GM23338 (cell line): ENCODE measurements around the gene SAMD11. TPM values are rescaled to one million over a fixed set of nuclear protein-coding genes. Genes with fewer than 3 reads are reported as not detected.

Source experiments
- ATAC-seq: fragments of 200-7000 bp; cut with Tn5 transposase; 3 replicates; pipeline ENCODE4 v1.9.1; 2020
- DNase-seq: peaks from one replicate; pipeline ENCODE4 v3.0.0-alpha.2; 2015; ENCODE audit warnings: low spot score
- H2AFZ ChIP-seq: fragments of 200-600 bp; sonication (generic); 2 replicates; pipeline ENCODE4 v1.8.0; 2016; ENCODE audit warnings: antibody characterized with exemption, mild to moderate bottlenecking, moderate library complexity
- H3F3A ChIP-seq: fragments of 200-600 bp; sonication (generic); replicated peaks from 2 replicates; pipeline ENCODE4 v1.8.0; 2017; ENCODE audit warnings: antibody characterized with exemption, mixed run types, low read depth
- H3K27ac ChIP-seq: fragments of 200-600 bp; sonication (generic); 2 replicates; pipeline ENCODE4 v1.6.1; 2016; ENCODE audit warnings: low read depth
- H3K27me3 ChIP-seq: fragments of 200-600 bp; sonication (generic); 2 replicates; pipeline ENCODE4 v1.8.0; 2016; ENCODE audit warnings: mild to moderate bottlenecking, mixed run types, moderate library complexity; ENCODE audit not compliant: insufficient read depth
- H3K36me3 ChIP-seq: fragments of 200-600 bp; sonication (generic); 2 replicates; pipeline ENCODE4 v1.8.0; 2016; ENCODE audit warnings: mild to moderate bottlenecking; ENCODE audit not compliant: insufficient read depth
- H3K4me1 ChIP-seq: fragments of 200-600 bp; sonication (generic); 2 replicates; pipeline ENCODE4 v1.8.0; 2016; ENCODE audit warnings: mild to moderate bottlenecking, moderate library complexity; ENCODE audit not compliant: insufficient read depth
- H3K4me2 ChIP-seq: fragments of 200-600 bp; sonication (generic); 2 replicates; pipeline ENCODE4 v1.7.1; 2017; ENCODE audit warnings: mixed run types
- H3K4me3 ChIP-seq: fragments of 200-600 bp; sonication (generic); 2 replicates; pipeline ENCODE4 v1.6.1; 2016; ENCODE audit warnings: mixed run types
- H3K79me2 ChIP-seq: fragments of 200-600 bp; sonication (generic); replicated peaks from 2 replicates; pipeline ENCODE4 v1.8.0; 2017; ENCODE audit warnings: mild to moderate bottlenecking; ENCODE audit not compliant: insufficient read depth
- H3K9me2 ChIP-seq: fragments of 200-600 bp; sonication (generic); 2 replicates; pipeline ENCODE4 v1.8.0; 2017; ENCODE audit not compliant: insufficient read depth
- H4K20me1 ChIP-seq: fragments of 200-600 bp; sonication (generic); replicated peaks from 2 replicates; pipeline ENCODE4 v1.8.0; 2017; ENCODE audit warnings: mild to moderate bottlenecking; ENCODE audit not compliant: insufficient read depth
- H3K27ac Mint-ChIP-seq: 2 replicates; pipeline ENCODE4 v1.8.0; 2020; ENCODE audit warnings: inconsistent platforms, mild to moderate bottlenecking, moderate library complexity, mixed read lengths
- H3K27me3 Mint-ChIP-seq: 3 replicates; pipeline ENCODE4 v1.8.0; 2022; ENCODE audit warnings: low read depth, mild to moderate bottlenecking, moderate library complexity, mixed read lengths, inconsistent platforms; ENCODE audit not compliant: insufficient read depth, poor library complexity
- H3K36me3 Mint-ChIP-seq: 3 replicates; pipeline ENCODE4 v1.8.0; 2021; ENCODE audit warnings: low read depth, mild to moderate bottlenecking, inconsistent platforms, moderate library complexity, mixed read lengths
- H3K4me1 Mint-ChIP-seq: 3 replicates; pipeline ENCODE4 v1.8.0; 2020; ENCODE audit warnings: mild to moderate bottlenecking, inconsistent platforms, mixed read lengths
- H3K4me3 Mint-ChIP-seq: 3 replicates; pipeline ENCODE4 v1.8.0; 2021; ENCODE audit warnings: moderate library complexity, mild to moderate bottlenecking, inconsistent platforms, mixed read lengths
- H3K9me3 Mint-ChIP-seq: 3 replicates; pipeline ENCODE4 v1.8.0; 2020; ENCODE audit warnings: moderate library complexity, mild to moderate bottlenecking, inconsistent platforms, mixed read lengths
- CREB1 ChIP-seq: fragments of 250-450 bp; sonication (Bioruptor Pico); IDR thresholded peaks from 2 replicates; pipeline ENCODE4 v1.5.0; 2020; ENCODE audit warnings: low read depth, mild to moderate bottlenecking, moderate library complexity
- EZH2phosphoT487 ChIP-seq: fragments of 200-600 bp; sonication (generic); IDR thresholded peaks from one replicate; pipeline ENCODE4 v1.8.1; 2018; ENCODE audit warnings: antibody characterized with exemption; ENCODE audit not compliant: unreplicated experiment
- JUNB ChIP-seq: IDR thresholded peaks from one replicate; pipeline ENCODE4 v1.6.1; 2016; ENCODE audit warnings: antibody characterized with exemption; ENCODE audit not compliant: unreplicated experiment
- NANOG ChIP-seq: IDR thresholded peaks from 2 replicates; pipeline ENCODE4 v1.6.1; 2016; ENCODE audit warnings: antibody characterized with exemption, borderline replicate concordance
- POLR2AphosphoS5 ChIP-seq: IDR thresholded peaks from 2 replicates; pipeline ENCODE4 v1.6.1; 2016; ENCODE audit warnings: antibody characterized with exemption, low read depth
- STAT1 ChIP-seq: IDR thresholded peaks from one replicate; pipeline ENCODE4 v1.6.1; 2016; ENCODE audit warnings: antibody characterized with exemption; ENCODE audit not compliant: unreplicated experiment
- ZNF114 ChIP-seq: fragments of 250-450 bp; sonication (Bioruptor Pico); IDR thresholded peaks from 2 replicates; pipeline ENCODE4 v1.5.0; 2020; ENCODE audit warnings: mild to moderate bottlenecking, moderate library complexity
- ZNF331 ChIP-seq: fragments of 250-450 bp; sonication (Bioruptor Pico); IDR thresholded peaks from 2 replicates; pipeline ENCODE4 v1.5.0; 2020; ENCODE audit warnings: low read depth, mild to moderate bottlenecking, moderate library complexity
- polyA plus RNA-seq: library from polyadenylated mRNA; unstranded; fragments of >200 nt; fragmentation: Nextera tagmentation; extraction: Ambion mirVana; gene quantifications from 2 replicates; pipeline ENCODE4 v1.2.1, GENCODE V29; 2016
- total RNA-seq: library from RNA; depleted of rRNA; stranded (reverse); fragments of >200 nt; shearing (Covaris generic); gene quantifications from 2 replicates; pipeline ENCODE4 v1.2.3, GENCODE V29; 2014
- TF ChIP-seq, protein P1 (sequence below): IDR thresholded peaks from one replicate; pipeline ENCODE4 v1.6.1; 2018; ENCODE audit warnings: antibody characterized with exemption; ENCODE audit not compliant: unreplicated experiment
- TF ChIP-seq, protein P2 (sequence below), 2 experiments: fragments of 200-600 bp in 1 of 2; sonication (generic) in 1 of 2; conservative IDR thresholded peaks; 2 replicates each; pipeline versions ENCODE4 v1.5.1 to v1.6.1; 2016 to 2017; ENCODE audit warnings: antibody characterized with exemption in 2 of 2, low read depth in 2 of 2, mild to moderate bottlenecking in 2 of 2, moderate library complexity in 1 of 2
- TF ChIP-seq, protein P3 (sequence below): IDR thresholded peaks from 2 replicates; pipeline ENCODE4 v1.6.1; 2016; ENCODE audit warnings: antibody characterized with exemption

The SAMD11 gene
- total and polyA plus RNA-seq, 2 experiments from 2014 or later: 0.14 to 0.40 TPM

DNA sequence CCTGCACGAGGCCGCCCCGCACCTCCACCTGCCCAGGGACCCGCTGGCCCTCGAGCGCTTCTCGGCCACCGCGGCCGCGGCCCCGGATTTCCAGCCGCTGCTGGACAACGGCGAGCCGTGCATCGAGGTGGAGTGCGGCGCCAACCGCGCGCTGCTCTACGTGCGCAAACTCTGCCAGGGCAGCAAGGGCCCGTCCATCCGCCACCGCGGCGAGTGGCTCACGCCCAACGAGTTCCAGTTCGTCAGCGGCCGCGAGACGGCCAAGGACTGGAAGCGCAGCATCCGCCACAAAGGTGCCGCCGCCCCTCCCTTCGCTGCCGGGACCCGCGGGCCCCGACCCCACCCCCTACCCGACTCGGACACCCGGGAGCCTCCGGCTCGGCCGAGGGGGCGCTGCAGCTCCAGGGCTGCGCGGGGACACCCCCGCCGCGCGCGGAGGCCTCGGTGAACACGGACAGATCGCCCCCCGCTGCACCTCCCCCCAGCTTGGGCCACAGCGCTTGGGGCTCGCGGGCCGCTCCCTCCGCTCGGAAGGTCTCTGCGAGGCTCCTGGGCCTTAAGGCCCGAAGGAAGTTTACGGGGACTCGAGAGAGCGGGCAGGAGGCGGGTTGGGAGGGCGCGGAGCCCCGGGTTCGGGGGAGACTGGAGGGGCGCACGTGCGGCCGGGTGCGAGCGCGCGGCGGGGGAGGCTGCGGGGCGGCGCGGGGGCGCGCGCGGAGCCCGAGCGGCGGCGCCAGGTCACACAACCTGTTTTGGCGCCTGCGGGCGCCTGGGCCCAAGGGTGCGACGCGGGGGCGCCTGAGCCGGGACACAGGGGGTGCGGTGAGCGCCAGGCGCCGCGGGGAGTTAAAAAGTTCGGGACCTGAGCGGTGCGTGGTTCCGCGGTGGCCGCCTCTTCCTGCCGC, 1.2 kb downstream of the SAMD11 start (continued):
- TF ChIP-seq, protein P1, sequence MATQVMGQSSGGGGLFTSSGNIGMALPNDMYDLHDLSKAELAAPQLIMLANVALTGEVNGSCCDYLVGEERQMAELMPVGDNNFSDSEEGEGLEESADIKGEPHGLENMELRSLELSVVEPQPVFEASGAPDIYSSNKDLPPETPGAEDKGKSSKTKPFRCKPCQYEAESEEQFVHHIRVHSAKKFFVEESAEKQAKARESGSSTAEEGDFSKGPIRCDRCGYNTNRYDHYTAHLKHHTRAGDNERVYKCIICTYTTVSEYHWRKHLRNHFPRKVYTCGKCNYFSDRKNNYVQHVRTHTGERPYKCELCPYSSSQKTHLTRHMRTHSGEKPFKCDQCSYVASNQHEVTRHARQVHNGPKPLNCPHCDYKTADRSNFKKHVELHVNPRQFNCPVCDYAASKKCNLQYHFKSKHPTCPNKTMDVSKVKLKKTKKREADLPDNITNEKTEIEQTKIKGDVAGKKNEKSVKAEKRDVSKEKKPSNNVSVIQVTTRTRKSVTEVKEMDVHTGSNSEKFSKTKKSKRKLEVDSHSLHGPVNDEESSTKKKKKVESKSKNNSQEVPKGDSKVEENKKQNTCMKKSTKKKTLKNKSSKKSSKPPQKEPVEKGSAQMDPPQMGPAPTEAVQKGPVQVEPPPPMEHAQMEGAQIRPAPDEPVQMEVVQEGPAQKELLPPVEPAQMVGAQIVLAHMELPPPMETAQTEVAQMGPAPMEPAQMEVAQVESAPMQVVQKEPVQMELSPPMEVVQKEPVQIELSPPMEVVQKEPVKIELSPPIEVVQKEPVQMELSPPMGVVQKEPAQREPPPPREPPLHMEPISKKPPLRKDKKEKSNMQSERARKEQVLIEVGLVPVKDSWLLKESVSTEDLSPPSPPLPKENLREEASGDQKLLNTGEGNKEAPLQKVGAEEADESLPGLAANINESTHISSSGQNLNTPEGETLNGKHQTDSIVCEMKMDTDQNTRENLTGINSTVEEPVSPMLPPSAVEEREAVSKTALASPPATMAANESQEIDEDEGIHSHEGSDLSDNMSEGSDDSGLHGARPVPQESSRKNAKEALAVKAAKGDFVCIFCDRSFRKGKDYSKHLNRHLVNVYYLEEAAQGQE: no peak
- TF ChIP-seq CREB1: no peak
- TF ChIP-seq, protein P2, sequence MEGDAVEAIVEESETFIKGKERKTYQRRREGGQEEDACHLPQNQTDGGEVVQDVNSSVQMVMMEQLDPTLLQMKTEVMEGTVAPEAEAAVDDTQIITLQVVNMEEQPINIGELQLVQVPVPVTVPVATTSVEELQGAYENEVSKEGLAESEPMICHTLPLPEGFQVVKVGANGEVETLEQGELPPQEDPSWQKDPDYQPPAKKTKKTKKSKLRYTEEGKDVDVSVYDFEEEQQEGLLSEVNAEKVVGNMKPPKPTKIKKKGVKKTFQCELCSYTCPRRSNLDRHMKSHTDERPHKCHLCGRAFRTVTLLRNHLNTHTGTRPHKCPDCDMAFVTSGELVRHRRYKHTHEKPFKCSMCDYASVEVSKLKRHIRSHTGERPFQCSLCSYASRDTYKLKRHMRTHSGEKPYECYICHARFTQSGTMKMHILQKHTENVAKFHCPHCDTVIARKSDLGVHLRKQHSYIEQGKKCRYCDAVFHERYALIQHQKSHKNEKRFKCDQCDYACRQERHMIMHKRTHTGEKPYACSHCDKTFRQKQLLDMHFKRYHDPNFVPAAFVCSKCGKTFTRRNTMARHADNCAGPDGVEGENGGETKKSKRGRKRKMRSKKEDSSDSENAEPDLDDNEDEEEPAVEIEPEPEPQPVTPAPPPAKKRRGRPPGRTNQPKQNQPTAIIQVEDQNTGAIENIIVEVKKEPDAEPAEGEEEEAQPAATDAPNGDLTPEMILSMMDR (conservative IDR thresholded peaks at IDR 0.05; ENCODE audit: low read depth in 2 of 2): no peak; a peak in 1 of 4 replicates
- no peak for TF ChIP-seq POLR2AphosphoS5
- no peak for TF ChIP-seq ZNF114 (CRISPR knock-in tag)

DNA sequence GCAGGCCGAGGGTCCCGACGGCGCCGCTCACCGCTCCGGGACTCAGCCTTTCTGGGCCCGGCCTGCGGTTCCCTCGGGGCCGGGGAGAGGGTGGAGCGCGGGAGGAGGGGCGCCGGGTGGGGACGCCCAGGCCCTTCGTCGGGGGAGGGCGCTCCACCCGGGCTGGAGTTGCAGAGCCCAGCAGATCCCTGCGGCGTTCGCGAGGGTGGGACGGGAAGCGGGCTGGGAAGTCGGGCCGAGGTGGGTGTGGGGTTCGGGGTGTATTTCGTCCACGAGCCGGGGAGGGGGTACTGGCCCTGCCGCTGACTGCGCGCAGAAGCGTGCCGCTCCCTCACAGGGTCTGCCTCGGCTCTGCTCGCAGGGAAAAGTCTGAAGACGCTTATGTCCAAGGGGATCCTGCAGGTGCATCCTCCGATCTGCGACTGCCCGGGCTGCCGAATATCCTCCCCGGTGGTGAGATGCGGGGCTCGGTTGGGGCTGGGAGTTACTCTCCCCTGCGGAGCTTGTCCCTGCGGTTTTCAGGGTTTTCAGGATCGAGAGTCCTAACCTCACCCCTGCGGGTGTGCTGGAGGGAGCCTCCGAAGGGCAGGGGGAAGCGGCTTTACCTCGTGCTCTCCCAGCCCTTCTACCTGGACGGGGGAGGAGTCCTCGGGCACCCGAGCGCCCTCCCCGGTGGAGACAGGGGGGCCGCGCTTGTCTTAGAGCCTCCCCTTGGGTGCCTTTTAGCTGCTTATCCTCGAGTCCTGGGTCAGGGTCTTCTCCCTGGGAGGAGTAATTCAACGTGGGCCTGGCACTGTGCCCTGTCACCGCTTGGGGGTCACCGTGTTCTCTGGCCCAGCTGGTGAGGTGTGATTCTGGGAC, 2.1 kb downstream of the SAMD11 start:
- Mint-ChIP-seq H3K9me3 (no peaks in the 10 kb centered on the region), H3K36me3 (no peaks in the 10 kb centered on the region), H3K27ac (no peak overlapping the region), H3K4me1 (peaks cover 17% of the 10 kb centered on the region), H3K27me3 (peaks cover 80% of the 10 kb centered on the region), H3K4me3 (peak overlapping the region; percentile 65)
- H3F3A ChIP-seq: no peaks in the 10 kb centered on the region
- no peaks in the 10 kb centered on the region for H3K79me2 ChIP-seq
- no peak for DNase-seq
- H3K27ac ChIP-seq: no peak overlapping the region
- H3K4me2 ChIP-seq: peak overlapping the region; percentile 70
- H3K4me1 ChIP-seq: peaks cover 5% of the 10 kb centered on the region; the same call in 1 of the 2 replicates
- H3K9me2 ChIP-seq: no peaks in the 10 kb centered on the region
- H3K27me3 ChIP-seq: peaks cover 98% of the 10 kb centered on the region
- H3K36me3 ChIP-seq: no peaks in the 10 kb centered on the region
- peak overlapping the region; percentile 49 for H3K4me3 ChIP-seq
- peak; percentile 6 for ATAC-seq
- no peaks in the 10 kb centered on the region; the same call in none of the 2 replicates for H4K20me1 ChIP-seq
- H2AFZ ChIP-seq: no peak overlapping the region
- TF ChIP-seq STAT1 (no peak), ZNF331 (CRISPR knock-in tag) (no peak), ZNF114 (CRISPR knock-in tag) (no peak), EZH2phosphoT487 (peak; percentile 77), CREB1 (no peak), NANOG (no peak), JUNB (no peak)
- TF ChIP-seq, protein P2 (conservative IDR thresholded peaks at IDR 0.05; ENCODE audit: low read depth in 2 of 2): no peak; a peak in 1 of 4 replicates
- TF ChIP-seq, protein P1: no peak
- TF ChIP-seq, protein P3, sequence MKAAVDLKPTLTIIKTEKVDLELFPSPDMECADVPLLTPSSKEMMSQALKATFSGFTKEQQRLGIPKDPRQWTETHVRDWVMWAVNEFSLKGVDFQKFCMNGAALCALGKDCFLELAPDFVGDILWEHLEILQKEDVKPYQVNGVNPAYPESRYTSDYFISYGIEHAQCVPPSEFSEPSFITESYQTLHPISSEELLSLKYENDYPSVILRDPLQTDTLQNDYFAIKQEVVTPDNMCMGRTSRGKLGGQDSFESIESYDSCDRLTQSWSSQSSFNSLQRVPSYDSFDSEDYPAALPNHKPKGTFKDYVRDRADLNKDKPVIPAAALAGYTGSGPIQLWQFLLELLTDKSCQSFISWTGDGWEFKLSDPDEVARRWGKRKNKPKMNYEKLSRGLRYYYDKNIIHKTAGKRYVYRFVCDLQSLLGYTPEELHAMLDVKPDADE: no peak
